Stimulated activated CD8-positive, alpha-beta memory T cell treated with anti-CD3 and anti-CD28 coated beads, Interleukin-2, amount 100 ng/mL, for 48 hours (primary cell): ENCODE measurements around the gene MTRF1.
"Not testable (repeated sequence)": the region's sequence is repeated elsewhere in the genome, so short reads cannot be mapped to it uniquely, and the experiment has no call there.

ENCODE experiments used
- DNase-seq, 2 donors: peaks; one replicate each; pipeline ENCODE4 v3.0.0-alpha.2; 2020; ENCODE audit warnings: low read depth in 2 of 2

Gene MTRF1

DNA sequence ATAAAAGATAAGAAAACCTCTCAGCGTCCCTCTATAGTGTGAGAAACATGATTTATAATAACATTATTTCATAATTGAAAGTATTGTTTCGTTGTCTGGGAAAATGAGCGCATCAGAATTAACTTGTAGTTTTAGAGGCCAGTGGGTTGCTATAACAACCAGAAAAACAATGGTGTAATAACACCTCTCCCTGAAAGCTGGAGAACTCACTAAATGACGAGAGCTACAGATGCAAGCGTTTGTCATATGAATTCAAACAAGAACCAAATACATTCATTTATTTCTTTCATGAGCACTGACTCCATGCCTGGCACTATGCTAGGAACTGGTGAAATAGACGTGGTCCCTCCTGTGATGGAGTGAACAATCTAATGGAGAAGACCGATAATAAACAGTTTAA, 85.3 kb downstream of the MTRF1 start:
- DNase-seq: no peak

DNA sequence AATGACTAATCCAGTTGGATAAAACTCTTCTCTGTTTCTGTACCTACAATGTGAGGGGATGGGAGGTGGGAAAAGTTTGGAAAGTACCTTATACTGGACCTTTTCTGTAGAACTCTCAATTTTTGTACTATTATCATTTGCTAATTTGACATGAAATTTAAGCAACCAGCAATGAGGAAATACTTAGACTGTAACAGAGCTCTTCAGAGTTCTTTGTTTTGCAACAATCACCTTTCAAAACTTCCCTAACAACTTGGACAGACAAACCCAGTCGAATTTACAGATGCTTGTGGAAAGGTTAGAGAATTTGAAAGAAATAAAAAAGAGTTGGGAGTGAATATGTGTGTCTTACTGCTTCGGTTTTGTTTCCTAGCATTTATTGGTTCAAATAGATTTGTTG, 85.8 kb downstream of the MTRF1 start:
- DNase-seq: no peak

DNA sequence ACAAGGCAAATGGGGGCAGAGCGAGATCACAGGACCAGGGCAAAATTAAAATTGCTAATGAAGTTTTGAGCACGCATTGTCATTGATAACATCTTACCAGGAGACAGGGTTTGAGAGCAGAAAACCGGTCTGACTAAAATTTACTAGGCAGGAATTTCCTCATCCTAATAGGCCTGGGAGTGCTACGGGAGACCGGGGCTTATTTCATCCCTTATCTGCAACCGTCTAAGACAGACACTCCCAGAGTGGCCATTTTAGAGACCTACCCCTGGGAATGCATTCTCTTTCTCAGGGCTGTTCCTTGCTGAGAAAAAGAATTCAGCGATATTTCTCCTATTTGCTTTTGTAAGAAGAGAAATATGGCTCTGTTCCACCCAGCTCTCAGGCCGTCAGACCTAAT, 87.8 kb downstream of the MTRF1 start:
- not testable (repeated sequence) for DNase-seq
